ENCODE results near the gene DLST.
A peak's percentile ranks its signal among the peaks of the same experiment; 100 is the strongest.

DLST gene

DNA sequence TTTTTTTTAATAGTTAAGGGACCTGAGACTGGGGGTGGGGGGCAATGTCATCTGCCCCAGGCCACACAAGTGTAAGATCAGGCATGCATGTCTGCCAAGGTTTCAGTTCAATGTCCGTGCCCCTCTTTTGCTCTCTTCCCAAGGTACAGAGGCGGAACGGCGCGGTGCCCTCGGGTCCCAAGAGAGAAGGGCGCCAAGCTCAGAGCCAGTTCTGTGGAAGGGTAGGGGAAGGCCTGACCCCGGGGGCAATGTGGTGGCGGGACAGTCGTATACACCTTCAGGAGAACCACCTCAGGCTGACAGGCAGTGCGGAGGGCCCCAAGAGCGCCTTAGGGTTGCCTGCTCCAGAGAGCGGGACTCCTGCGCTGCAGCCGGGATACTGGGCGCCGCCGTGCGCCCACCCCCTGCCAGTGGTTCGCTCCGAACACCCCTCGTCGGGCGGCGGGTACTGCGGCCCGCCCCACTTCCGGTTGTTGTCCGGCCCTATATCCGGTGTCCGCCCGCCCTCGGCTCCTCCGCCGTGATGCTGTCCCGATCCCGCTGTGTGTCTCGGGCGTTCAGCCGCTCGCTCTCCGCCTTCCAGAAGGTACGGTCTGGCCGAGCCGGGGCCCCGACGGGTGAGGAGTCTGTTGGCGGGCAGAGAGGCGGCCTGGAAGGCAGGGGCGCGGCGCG lies at the start of gene DLST:
Gene DLST, plus strand, starts transcription at position 486 of the 672 bp plus-strand sequence. Its CDS starts 38 bp downstream, at position 524.
- peak; percentile 82 to 88 for DNase-seq

DNA sequence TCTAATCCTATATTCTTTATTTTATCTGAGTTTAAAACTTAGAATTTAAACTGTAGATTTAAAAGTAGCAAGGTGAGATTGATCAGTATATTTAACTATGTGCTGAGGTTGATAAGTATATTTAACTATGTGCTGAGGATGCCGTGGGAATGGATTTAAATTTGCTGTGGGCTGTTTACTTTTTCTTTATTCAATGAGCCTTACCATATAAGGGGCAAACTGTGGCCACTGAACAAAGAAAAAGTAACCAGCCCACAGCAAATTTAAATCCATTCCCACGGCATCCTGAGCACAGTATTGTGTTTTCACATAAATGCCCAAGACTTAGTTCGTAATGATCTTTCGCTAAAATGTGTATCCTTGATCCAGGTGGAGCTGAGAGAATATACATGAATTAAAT lies 48.9 kb upstream of the DLST start:
- DNase-seq, result no peak

- DNase-seq, result no peak
These were observed 46.9 kb upstream of the DLST start for GRCh38 chr14:74834692-74835392.

- DNase-seq, result no peak
These were observed 46.0 kb upstream of the DLST start for GRCh38 chr14:74835645-74836250.

- peak in 1 of 2 donors; percentile 33 for DNase-seq
These were observed 45.3 kb upstream of the DLST start for GRCh38 chr14:74836251-74836960.

- DNase-seq, result peak in 1 of 2 donors; percentile 69
These were observed 43.5 kb upstream of the DLST start for GRCh38 chr14:74838166-74838565.

DNA sequence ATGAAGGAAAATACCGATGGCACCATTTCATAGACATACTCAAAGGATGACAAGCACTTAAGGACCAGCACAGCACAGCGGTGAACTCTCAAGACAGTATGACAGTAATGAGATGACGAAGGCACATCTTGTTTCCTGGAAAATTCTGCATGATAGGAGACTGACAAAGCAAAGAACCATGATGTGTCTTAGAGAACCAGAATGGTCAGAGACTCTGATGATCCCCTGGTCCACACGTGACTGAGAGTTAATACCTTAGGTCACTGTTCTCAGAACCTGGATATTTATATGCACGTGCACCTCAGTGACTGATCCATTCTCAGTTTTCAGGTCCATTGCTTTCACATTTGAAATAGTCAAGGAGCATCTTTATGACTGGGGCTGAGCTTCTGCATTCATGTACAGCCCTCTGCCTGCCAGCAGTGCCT lies 41.1 kb upstream of the DLST start:
- DNase-seq, result no peak

GRCh38 chr14:74841230-74842207 lies 40.2 kb upstream of the DLST start:
- DNase-seq, result peak; percentile 26 to 56

- DNase-seq, result no peak
These were observed 38.1 kb upstream of the DLST start for GRCh38 chr14:74843653-74844052.

GRCh38 chr14:74846168-74846567 lies 35.5 kb upstream of the DLST start:
- DNase-seq, result no peak

DNA sequence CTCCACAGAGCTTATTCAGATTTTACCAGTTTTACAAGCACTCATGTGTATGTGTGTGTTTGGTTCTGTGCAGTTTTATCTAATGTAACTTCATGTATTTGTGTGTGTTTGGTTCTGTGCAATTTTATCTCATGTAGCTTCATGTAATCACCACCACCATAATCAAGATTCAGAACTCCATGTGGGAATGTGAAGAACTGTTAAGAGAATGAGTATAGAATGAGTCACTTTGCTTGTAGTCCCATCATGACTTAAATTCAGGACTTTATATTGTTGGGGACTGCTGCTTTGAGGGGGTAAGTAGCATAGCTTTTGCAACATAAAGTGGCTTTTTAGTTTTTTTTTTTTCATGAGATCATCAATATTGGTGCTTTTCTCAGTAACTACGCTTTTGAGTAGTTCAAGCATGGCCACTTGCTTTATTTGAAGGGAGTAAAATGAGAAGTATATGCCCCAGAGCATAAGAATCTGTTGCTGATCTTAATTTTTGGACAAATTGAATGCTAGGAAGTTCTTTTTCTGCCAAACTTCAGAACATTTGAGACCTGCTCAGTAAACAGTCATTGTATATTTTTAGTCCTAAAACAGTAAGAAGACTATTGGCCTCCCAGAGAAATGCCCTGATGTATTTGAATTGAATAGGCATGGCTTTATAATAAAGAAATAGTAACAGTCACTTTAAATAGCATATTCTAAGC lies 34.6 kb upstream of the DLST start:
- no peak for DNase-seq

- no peak for DNase-seq
These were observed 32.9 kb upstream of the DLST start for GRCh38 chr14:74848768-74849167.

DNA sequence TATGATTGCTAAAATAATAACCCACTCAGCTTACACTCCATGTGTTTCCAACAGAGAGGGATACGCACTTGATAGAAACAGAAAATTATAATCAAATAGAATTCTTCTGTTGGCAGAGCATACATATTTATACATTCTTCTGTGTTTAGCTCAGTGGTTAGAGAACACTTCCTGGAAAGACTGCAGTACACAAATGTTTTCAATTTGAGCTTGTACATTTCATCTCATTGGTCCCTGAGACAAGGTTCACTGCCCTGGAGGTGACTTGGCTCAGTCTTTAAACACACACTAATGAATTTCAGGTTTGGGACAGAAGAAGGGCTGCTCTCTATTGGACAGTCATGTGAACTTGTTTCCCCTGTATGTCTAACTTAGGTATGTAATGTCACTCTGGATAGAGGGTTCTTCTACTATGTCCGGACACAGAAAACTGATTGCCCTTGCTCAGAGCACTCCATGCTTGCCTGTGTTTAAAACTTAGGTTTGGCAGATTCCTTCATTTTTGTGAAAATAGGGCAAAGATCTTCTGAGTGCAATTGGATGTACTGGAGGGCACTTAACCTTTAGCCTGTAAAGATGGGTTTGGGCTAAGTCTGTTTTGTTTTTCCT lies 28.7 kb upstream of the DLST start:
- DNase-seq, result no peak

- no peak for DNase-seq
These were observed 28.1 kb upstream of the DLST start for GRCh38 chr14:74853581-74853980.

- no peak for DNase-seq
These were observed 26.7 kb upstream of the DLST start for GRCh38 chr14:74855021-74855420.

DNA sequence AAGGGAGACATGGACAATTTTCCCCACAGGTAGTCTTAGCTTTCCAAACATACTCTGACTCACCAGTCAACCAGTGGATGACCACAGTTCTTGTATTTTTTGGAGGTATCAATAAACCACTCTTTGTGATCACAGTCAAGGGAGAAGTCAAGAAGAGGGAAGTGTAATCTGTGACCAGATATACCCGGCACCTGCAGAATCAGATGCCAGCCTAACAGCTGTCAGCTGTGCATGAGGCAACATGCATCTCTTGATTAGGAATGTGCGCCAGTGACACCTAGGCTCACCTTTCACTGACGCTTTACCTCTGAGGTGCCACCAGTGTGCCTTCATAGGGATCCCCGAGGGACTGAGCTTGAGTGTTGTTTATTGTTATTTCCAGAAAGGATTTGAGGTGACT lies 25.8 kb upstream of the DLST start:
- no peak for DNase-seq

GRCh38 chr14:74856366-74856765 lies 25.4 kb upstream of the DLST start:
- DNase-seq, result no peak

GRCh38 chr14:74858022-74858421 lies 23.7 kb upstream of the DLST start:
- DNase-seq, result no peak

GRCh38 chr14:74859757-74860552 lies 21.8 kb upstream of the DLST start:
- no peak for DNase-seq
